NCI-H1092 treated with DMSO at 0.1 percent for 48 hours (cell line): Measurements from ENCODE around the gene FBN3.

Experiments
- DNase-seq: peaks from one replicate; lab custom pipeline; 2025; lab: John Stamatoyannopoulos, UW

Gene FBN3

GRCh38 chr19:8089664-8090601, 59.5 kb downstream of the FBN3 start:
- DNase-seq: no peak

DNA sequence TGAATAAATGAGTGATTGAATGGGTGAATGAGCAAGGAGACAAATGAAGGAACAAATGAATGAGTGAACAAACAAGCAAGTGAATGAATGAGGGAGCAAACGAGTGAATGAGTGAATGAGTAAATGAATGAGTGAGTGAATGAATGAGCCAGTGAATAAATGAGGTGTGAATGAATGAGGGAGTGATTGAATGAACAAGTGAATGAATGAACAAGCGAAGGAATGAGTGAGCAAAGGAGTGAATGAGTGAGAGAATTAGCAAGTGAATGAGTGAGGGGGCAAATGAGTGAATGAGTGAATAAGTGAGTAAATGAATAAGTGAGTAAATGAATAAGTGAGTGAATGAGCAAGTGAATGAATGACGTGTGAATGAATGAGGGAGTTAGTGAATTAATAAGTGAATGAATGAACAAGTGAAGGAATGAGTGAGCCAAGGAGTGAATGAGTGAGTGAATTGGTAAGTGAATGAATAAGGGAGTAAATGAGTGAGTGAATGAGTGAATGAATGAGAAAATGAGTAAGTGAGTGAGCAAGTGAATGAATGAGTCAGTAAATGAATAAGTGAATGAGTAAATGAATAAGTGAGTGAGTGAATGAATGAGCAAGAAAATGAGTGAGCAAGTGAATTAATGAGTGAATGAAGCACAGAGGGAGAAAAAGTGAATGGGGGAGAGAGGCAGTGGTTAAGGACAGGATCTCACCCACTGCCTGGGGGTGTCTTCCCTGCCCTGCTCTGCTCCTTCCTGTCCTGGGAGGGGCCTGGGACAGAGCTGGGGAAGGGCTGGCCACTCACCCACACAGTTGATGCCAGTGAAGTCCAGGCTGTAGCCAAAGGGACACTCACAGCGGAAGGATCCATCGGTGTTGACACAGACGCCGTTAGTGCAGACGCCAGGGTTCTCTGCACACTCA, 60.4 kb downstream of the FBN3 start:
- no peak for DNase-seq

DNA sequence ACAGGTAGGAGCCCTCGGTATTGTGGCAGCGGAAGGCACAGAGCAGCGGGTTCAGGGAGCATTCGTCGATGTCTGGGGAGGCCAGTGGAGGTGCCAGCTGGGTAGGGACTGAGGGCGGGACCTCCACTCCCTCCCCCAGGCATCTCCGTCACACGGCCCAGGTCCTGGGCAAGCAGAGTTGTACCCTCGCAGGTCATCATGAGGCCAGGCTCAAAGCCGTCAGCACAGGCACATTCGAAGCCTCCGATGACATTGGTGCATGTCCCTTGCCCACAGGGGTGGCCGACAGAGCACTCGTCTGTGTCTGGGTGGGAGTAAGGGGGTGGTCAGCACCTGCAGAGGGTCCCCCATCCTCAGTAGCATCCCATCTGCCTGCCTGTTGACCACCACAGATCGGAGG, 61.5 kb downstream of the FBN3 start:
- DNase-seq: no peak

GRCh38 chr19:8086849-8087248, 62.5 kb downstream of the FBN3 start:
- no peak for DNase-seq

- DNase-seq: no peak
Measured at GRCh38 chr19:8085598-8086408, 63.6 kb downstream of the FBN3 start.

GRCh38 chr19:8084152-8084551, 65.2 kb downstream of the FBN3 start:
- no peak for DNase-seq

GRCh38 chr19:8083141-8083540, 66.3 kb downstream of the FBN3 start:
- no peak for DNase-seq

GRCh38 chr19:8081569-8082550, 67.5 kb downstream of the FBN3 start:
- DNase-seq: no peak

- no peak for DNase-seq
Measured at GRCh38 chr19:8080832-8081231, 68.6 kb downstream of the FBN3 start.

DNA sequence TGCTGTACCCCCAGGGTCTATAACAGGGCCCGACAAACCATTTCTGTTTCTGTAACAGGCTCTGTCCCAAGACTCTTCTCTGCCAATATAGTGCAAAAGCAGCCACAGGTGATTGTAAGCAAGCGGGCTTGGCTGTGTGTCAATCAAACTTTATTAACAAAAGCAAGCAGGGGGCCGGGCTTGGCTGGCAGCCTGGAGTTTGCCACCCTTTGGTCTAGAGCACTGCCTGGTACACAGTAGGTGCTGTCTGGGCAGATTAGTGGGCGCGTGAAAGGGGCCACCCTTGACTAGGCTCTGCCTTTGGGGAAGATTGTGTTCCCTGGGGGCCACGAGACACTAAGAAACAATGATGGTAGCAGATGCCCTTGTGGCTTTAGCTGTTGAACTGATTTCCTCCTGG, 69.4 kb downstream of the FBN3 start:
- DNase-seq: no peak

DNA sequence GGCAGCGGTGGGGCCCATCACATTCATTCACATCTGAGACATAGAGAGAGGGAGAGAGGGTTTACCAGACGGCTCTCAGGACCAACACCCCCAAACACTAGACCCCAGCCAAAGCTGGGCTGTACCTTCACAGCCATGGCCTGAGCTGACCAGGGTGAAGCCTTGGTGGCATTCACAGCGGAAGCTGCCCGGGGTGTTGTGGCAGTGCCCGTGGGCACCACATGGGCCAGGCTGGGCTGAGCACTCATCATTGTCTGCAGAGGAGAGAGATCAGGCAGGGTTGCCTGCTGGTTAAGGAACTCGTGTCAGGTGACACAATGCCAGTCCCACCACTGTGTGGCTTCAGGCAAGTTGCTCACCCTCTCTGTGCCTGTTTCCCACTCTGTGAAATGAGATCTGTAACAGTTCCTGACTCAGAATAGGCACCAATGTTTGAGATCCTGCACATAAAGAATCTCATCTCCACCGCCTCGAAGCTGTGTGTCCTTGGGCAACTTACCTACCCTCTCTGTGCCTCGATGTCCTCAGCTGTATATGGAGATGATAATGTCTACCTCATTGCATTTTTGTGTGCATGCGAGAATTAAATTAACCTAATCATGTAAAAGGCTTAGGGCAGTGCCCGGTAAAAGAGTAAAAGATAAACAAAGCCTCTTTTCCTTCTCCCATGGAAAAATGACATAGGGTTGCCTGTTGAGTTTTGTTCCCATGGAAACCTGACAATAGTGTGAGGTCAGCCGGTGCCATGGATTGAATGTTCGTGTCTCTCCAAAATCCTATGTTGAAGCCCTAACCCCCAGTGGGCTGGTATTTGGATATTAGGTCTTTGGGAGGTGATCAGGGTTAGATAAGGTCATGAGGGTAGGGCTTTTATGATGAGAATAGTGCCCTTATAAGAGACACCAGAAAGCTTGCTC, 74.0 kb downstream of the FBN3 start:
- no peak for DNase-seq

- no peak for DNase-seq
Measured at GRCh38 chr19:8074501-8074900, 74.9 kb downstream of the FBN3 start.

GRCh38 chr19:8071912-8072311, 77.5 kb downstream of the FBN3 start:
- no peak for DNase-seq

- peak; percentile 28 for DNase-seq
Measured at GRCh38 chr19:8069096-8069973, 80.1 kb downstream of the FBN3 start.

- DNase-seq: no peak
Measured at GRCh38 chr19:8065875-8066261, 83.5 kb downstream of the FBN3 start.

DNA sequence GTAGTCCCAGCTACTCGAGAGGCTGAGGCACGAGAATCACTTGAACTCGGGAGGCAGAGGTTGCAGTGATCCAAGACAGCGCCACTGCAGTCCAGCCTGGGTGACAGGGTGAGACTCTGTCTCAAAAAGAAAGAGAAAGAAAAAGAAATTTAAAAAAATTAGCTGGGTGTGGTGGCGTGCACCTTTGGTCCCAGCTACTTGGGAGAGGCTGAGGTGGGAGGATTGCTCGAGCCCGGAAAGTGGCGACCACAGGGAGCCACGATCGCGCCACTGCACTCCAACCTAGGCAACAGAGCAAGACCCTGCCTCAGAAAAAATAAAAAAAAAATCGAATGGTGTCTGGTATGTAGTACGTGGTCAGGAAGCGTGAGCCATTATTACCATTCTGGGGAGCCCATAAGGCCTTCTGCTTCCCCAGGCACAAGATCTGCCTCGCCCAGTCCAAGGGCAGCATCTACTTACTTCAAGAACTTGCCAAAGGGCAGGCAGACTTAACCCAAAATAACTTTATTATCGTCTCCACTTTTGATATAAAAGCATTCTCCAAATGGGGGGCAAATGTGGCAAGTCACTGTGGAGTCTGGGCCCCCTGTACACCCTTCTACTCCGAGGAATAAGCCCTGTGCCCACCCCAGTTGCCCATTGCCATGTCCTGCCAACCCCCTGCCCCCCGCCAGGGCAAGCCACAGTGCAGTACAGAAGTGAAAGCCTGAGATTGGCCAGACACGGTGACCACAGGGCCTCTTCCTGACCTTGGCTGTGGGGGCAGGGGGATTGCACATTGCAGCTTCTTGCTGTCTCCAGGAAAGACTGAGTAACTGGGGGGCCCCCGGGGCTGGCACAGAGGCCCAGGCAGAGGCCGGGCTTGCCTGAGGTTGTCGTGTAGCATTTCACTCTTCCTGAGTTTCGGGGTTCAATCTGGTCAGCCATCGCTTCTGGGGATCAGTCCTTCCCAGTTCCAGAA, 84.2 kb downstream of the FBN3 start:
- no peak for DNase-seq

- no peak for DNase-seq
Measured at GRCh38 chr19:8057545-8058270, 91.7 kb downstream of the FBN3 start.
